ENCODE measurements around the gene MYBPH. TPM values are rescaled to one million over a fixed set of nuclear protein-coding genes. Genes with fewer than 3 reads are reported as not detected.

The MYBPH gene
- total and polyA plus RNA-seq, 3 experiments from 2014 or later, result not detected

DNA sequence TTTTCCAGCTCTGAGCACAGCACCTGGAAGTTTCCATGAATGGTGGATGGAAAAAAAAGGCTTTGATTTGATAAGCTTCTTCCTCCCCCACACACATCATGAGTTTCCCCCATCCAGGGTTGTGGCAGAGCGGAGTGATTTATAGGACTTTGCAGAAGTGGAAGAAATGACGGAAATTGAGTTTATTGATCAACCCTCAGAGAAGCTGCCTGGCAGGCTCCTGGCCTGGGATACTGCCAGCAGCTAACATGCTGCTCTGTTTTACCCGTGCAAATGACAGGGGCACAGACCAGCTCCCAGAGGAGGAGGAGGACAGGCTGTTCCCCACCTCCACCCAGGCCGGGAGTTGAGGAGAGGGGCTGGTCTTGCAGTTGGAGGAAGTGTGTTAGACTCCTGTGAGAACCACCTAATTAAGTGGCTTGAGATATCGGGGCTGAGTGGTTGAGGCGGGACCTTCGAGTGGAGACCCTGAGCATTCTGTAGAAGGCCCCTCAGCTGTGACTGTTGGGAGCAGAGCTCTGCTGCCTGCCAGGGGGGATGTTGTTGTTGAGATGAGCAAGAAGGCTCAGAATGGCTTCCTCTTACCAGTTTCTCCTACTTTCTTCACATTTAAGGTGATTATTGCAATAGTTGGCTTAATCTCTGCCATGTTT, 26.3 kb downstream of the MYBPH start:
- Mint-ChIP-seq H3K9me3 (no peaks in the 10 kb centered on the region), H3K4me1 (no peaks in the 10 kb centered on the region), H3K4me3 (no peak overlapping the region), H3K36me3 (no peaks in the 10 kb centered on the region), H3K27ac (peak overlapping the region in 2 of 8 donors; percentile 42 to 82), H3K27me3 (peaks cover 11 to 14% of the 10 kb centered on the region in 2 donors)
- Histone ChIP-seq H3K36me3 (ENCODE audit: insufficient read depth, low read length) (no peaks in the 10 kb centered on the region), H3K9me3 (ENCODE audit: low read length) (no peaks in the 10 kb centered on the region), H3K4me3 (ENCODE audit: low read length) (no peak overlapping the region), H3K27me3 (ENCODE audit: insufficient read depth, low read length, poor library complexity, severe bottlenecking) (no peaks in the 10 kb centered on the region), H3K4me1 (ENCODE audit: insufficient read depth, low read length) (no peaks in the 10 kb centered on the region), H3K27ac (ENCODE audit: low read depth, low read length) (no peak overlapping the region)
- CTCF ChIA-PET, result no interaction called here
- DNase-seq, result no peak
- POLR2A ChIA-PET, result no interaction called here

DNA sequence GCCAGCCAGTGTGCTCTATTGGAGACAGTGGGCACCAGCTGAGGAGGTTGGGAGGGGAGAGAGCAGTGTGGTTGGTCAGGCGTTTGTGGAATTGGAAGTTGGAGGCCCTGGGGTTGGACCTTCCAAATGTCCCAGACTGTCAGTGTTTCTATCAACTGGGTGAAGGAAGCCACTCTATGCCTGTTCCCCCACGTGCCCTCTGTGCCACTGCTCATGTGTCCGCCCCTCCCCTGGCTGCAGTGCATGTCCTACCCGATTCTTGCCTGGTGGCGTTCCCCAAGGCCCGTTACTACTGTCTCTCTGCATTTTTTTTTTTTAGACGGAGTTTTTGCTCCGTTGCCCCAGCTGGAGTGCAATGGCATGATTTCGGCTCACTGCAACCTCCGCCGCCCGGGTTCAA, 27.0 kb downstream of the MYBPH start:
- Mint-ChIP-seq H3K4me3 (no peak overlapping the region), H3K36me3 (no peaks in the 10 kb centered on the region), H3K27ac (no peak overlapping the region), H3K9me3 (peaks cover 0 to 4% (median under 1%) of the 10 kb centered on the region in 5 donors), H3K27me3 (peaks cover 11% of the 10 kb centered on the region in 2 donors), H3K4me1 (no peaks in the 10 kb centered on the region)
- no peak overlapping the region for H3K4me3 ChIP-seq (ENCODE audit: low read length)
- CTCF ChIA-PET, result interaction anchor here (1.1 kb wide), 1 partner anchor 14 kb away, joined by 4 read pairs; no protein-coding TSS in a partner anchor
- H3K27me3 ChIP-seq (ENCODE audit: insufficient read depth, low read length, poor library complexity, severe bottlenecking), result no peaks in the 10 kb centered on the region
- no peak for DNase-seq
- H3K27ac ChIP-seq (ENCODE audit: low read depth, low read length), result no peak overlapping the region
- H3K4me1 ChIP-seq (ENCODE audit: insufficient read depth, low read length), result no peaks in the 10 kb centered on the region
- no peaks in the 10 kb centered on the region for H3K36me3 ChIP-seq (ENCODE audit: insufficient read depth, low read length)
- H3K9me3 ChIP-seq (ENCODE audit: low read length), result no peaks in the 10 kb centered on the region
- POLR2A ChIA-PET, result no interaction called here

GRCh38 chr1:203148127-203148526, 27.5 kb downstream of the MYBPH start:
- no peak overlapping the region for H3K27ac Mint-ChIP-seq
- H3K9me3 Mint-ChIP-seq, result peaks cover 0 to 5% (median 2%) of the 10 kb centered on the region in 5 donors
- peaks cover 7 to 11% of the 10 kb centered on the region in 2 donors for H3K27me3 Mint-ChIP-seq
- ChIA-PET CTCF (interaction anchor here (1.1 kb wide), 1 partner anchor 14 kb away, joined by 4 read pairs; no protein-coding TSS in a partner anchor), POLR2A (no interaction called here)
- no peaks in the 10 kb centered on the region for H3K4me1 Mint-ChIP-seq
- H3K36me3 Mint-ChIP-seq, result no peaks in the 10 kb centered on the region
- H3K9me3 ChIP-seq (ENCODE audit: low read length), result no peaks in the 10 kb centered on the region
- H3K27ac ChIP-seq (ENCODE audit: low read depth, low read length), result no peak overlapping the region
- no peak for DNase-seq
- no peak overlapping the region for H3K4me3 ChIP-seq (ENCODE audit: low read length)
- no peaks in the 10 kb centered on the region for H3K27me3 ChIP-seq (ENCODE audit: insufficient read depth, low read length, poor library complexity, severe bottlenecking)
- H3K36me3 ChIP-seq (ENCODE audit: insufficient read depth, low read length), result no peaks in the 10 kb centered on the region
- no peaks in the 10 kb centered on the region for H3K4me1 ChIP-seq (ENCODE audit: insufficient read depth, low read length)
- H3K4me3 Mint-ChIP-seq, result no peak overlapping the region

GRCh38 chr1:203147376-203147775, 28.2 kb downstream of the MYBPH start:
- Histone ChIP-seq H3K27me3 (ENCODE audit: insufficient read depth, low read length, poor library complexity, severe bottlenecking) (no peaks in the 10 kb centered on the region), H3K27ac (ENCODE audit: low read depth, low read length) (no peak overlapping the region), H3K9me3 (ENCODE audit: low read length) (no peaks in the 10 kb centered on the region), H3K4me1 (ENCODE audit: insufficient read depth, low read length) (no peaks in the 10 kb centered on the region), H3K36me3 (ENCODE audit: insufficient read depth, low read length) (no peaks in the 10 kb centered on the region), H3K4me3 (ENCODE audit: low read length) (no peak overlapping the region)
- ChIA-PET CTCF (interaction anchor here (1.1 kb wide), 1 partner anchor 15 kb away, joined by 4 read pairs; no protein-coding TSS in a partner anchor), POLR2A (no interaction called here)
- Mint-ChIP-seq H3K4me1 (no peaks in the 10 kb centered on the region), H3K27me3 (peaks cover 7 to 11% of the 10 kb centered on the region in 2 donors), H3K4me3 (no peak overlapping the region), H3K36me3 (no peaks in the 10 kb centered on the region), H3K9me3 (peaks cover 0 to 5% (median 2%) of the 10 kb centered on the region in 5 donors), H3K27ac (no peak overlapping the region)
- DNase-seq, result no peak

GRCh38 chr1:203146537-203146936, 29.1 kb downstream of the MYBPH start:
- Mint-ChIP-seq H3K4me3 (no peak overlapping the region), H3K9me3 (peaks cover 0 to 8% (median 2%) of the 10 kb centered on the region in 5 donors), H3K4me1 (no peaks in the 10 kb centered on the region), H3K36me3 (no peaks in the 10 kb centered on the region), H3K27ac (peak overlapping the region in 1 of 8 donors; percentile 29), H3K27me3 (peaks cover 7 to 11% of the 10 kb centered on the region in 2 donors)
- ChIA-PET CTCF (no interaction called here), POLR2A (no interaction called here)
- no peaks in the 10 kb centered on the region for H3K4me1 ChIP-seq (ENCODE audit: insufficient read depth, low read length)
- no peak overlapping the region for H3K27ac ChIP-seq (ENCODE audit: low read depth, low read length)
- H3K9me3 ChIP-seq (ENCODE audit: low read length), result no peaks in the 10 kb centered on the region
- H3K36me3 ChIP-seq (ENCODE audit: insufficient read depth, low read length), result no peaks in the 10 kb centered on the region
- no peak overlapping the region for H3K4me3 ChIP-seq (ENCODE audit: low read length)
- DNase-seq, result no peak
- no peaks in the 10 kb centered on the region for H3K27me3 ChIP-seq (ENCODE audit: insufficient read depth, low read length, poor library complexity, severe bottlenecking)

DNA sequence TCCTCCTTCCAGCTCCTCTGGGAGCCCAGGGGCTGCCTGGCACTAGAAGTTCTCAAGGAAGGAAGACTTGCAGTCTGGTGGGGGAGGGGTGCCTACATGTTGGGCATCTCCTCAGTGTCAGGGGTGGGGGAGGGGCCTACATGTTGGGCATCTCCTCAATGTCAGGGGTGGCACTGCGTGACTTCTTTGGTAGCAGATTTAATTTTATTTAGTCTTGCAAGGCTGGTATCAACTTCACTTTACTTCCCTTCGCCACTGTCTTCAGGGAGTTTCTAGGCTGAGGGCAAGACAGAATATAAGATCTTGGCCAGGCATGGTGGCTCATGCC, 29.6 kb downstream of the MYBPH start:
- H3K4me1 Mint-ChIP-seq, result no peaks in the 10 kb centered on the region
- H3K27me3 Mint-ChIP-seq, result peaks cover 4 to 11% of the 10 kb centered on the region in 2 donors
- no peaks in the 10 kb centered on the region for H3K9me3 ChIP-seq (ENCODE audit: low read length)
- ChIA-PET CTCF (no interaction called here), POLR2A (no interaction called here)
- H3K27me3 ChIP-seq (ENCODE audit: insufficient read depth, low read length, poor library complexity, severe bottlenecking), result no peaks in the 10 kb centered on the region
- H3K4me1 ChIP-seq (ENCODE audit: insufficient read depth, low read length), result no peaks in the 10 kb centered on the region
- no peaks in the 10 kb centered on the region for H3K36me3 ChIP-seq (ENCODE audit: insufficient read depth, low read length)
- no peak overlapping the region for H3K4me3 Mint-ChIP-seq
- H3K27ac Mint-ChIP-seq, result no peak overlapping the region
- H3K36me3 Mint-ChIP-seq, result no peaks in the 10 kb centered on the region
- H3K4me3 ChIP-seq (ENCODE audit: low read length), result no peak overlapping the region
- no peak for DNase-seq
- H3K9me3 Mint-ChIP-seq, result peaks cover 0 to 8% (median 2%) of the 10 kb centered on the region in 5 donors
- no peak overlapping the region for H3K27ac ChIP-seq (ENCODE audit: low read depth, low read length)

- Mint-ChIP-seq H3K36me3 (no peaks in the 10 kb centered on the region), H3K9me3 (peaks cover 0 to 8% (median 2%) of the 10 kb centered on the region in 5 donors), H3K4me1 (no peaks in the 10 kb centered on the region), H3K27ac (peak overlapping the region in 1 of 8 donors; percentile 50), H3K27me3 (peaks cover 4 to 9% of the 10 kb centered on the region in 2 donors), H3K4me3 (no peak overlapping the region)
- Histone ChIP-seq H3K27ac (ENCODE audit: low read depth, low read length) (no peak overlapping the region), H3K4me1 (ENCODE audit: insufficient read depth, low read length) (no peaks in the 10 kb centered on the region), H3K4me3 (ENCODE audit: low read length) (no peak overlapping the region), H3K9me3 (ENCODE audit: low read length) (no peaks in the 10 kb centered on the region), H3K36me3 (ENCODE audit: insufficient read depth, low read length) (no peaks in the 10 kb centered on the region), H3K27me3 (ENCODE audit: insufficient read depth, low read length, poor library complexity, severe bottlenecking) (no peaks in the 10 kb centered on the region)
- DNase-seq, result no peak
- ChIA-PET CTCF (no interaction called here), POLR2A (no interaction called here)
These were observed 30.1 kb downstream of the MYBPH start for GRCh38 chr1:203145321-203146041.

DNA sequence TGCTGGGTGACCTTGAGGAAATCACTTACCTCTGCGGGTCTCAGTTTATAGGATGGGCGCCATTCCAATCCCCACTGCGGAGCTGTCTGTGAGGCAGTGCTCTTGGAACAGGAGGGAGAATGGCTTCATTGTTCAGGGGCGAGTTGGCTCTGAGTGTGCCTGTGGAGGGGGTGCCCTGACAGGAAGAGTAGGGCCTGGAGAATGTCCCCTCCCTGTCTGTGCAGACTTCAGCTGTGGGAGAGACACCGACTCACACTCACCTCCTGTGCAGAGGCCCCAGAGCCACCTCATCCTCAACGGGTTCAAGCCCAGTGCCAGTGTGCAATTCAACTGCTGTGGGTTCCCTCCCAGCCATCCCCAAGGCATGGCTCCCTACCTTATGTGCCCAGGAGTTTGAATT, 31.0 kb downstream of the MYBPH start:
- ChIA-PET CTCF (no interaction called here), POLR2A (no interaction called here)
- no peaks in the 10 kb centered on the region for H3K27me3 ChIP-seq (ENCODE audit: insufficient read depth, low read length, poor library complexity, severe bottlenecking)
- DNase-seq, result no peak
- Mint-ChIP-seq H3K9me3 (peaks cover 0 to 8% (median 2%) of the 10 kb centered on the region in 5 donors), H3K27ac (no peak overlapping the region), H3K4me1 (no peaks in the 10 kb centered on the region), H3K4me3 (no peak overlapping the region), H3K36me3 (no peaks in the 10 kb centered on the region), H3K27me3 (peaks cover 4 to 6% of the 10 kb centered on the region in 2 donors)
- H3K36me3 ChIP-seq (ENCODE audit: insufficient read depth, low read length), result no peaks in the 10 kb centered on the region
- no peak overlapping the region for H3K27ac ChIP-seq (ENCODE audit: low read depth, low read length)
- H3K4me3 ChIP-seq (ENCODE audit: low read length), result no peak overlapping the region
- H3K4me1 ChIP-seq (ENCODE audit: insufficient read depth, low read length), result no peaks in the 10 kb centered on the region
- no peaks in the 10 kb centered on the region for H3K9me3 ChIP-seq (ENCODE audit: low read length)
